ENCODE measurements around the gene DET1. TPM values are rescaled to one million over a fixed set of nuclear protein-coding genes. Genes with fewer than 3 reads are reported as not detected.

Gene DET1
- total and polyA plus RNA-seq, 2 donors (not counting 1 experiment from before 2014, with no cell fraction given) = 6.7 to 10.1 TPM

DNA sequence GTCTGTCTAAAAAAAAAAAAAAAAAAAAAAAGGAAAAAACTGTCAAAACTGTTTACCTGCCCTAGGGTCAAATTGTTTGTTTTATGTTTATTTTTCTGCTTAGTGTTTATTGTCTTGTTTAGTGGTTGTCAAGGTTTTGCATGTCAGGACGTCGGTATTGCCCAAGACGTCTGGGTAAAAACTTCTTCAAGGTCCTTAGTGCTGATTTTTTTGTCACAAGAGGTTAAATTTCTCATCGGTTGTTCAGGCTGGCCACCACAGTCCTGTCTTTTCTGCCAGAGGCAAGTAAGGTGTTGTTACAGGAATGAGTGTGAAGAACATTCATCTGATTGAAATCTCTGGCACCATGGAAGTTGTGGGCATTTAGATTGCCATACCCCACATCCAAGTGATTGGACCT, 7.0 kb downstream of the DET1 start:
- no peak overlapping the region for H3K27ac ChIP-seq (ENCODE audit: low read length in 2 of 2)
- TF ChIP-seq, protein P1, sequence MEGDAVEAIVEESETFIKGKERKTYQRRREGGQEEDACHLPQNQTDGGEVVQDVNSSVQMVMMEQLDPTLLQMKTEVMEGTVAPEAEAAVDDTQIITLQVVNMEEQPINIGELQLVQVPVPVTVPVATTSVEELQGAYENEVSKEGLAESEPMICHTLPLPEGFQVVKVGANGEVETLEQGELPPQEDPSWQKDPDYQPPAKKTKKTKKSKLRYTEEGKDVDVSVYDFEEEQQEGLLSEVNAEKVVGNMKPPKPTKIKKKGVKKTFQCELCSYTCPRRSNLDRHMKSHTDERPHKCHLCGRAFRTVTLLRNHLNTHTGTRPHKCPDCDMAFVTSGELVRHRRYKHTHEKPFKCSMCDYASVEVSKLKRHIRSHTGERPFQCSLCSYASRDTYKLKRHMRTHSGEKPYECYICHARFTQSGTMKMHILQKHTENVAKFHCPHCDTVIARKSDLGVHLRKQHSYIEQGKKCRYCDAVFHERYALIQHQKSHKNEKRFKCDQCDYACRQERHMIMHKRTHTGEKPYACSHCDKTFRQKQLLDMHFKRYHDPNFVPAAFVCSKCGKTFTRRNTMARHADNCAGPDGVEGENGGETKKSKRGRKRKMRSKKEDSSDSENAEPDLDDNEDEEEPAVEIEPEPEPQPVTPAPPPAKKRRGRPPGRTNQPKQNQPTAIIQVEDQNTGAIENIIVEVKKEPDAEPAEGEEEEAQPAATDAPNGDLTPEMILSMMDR (IDR thresholded peaks at IDR 0.05) = no peak
- no peak for TF ChIP-seq EZH2 (IDR thresholded peaks at IDR 0.05; ENCODE audit: borderline replicate concordance, insufficient read depth, low read depth, low read length, poor library complexity, severe bottlenecking)
- H3K27me3 ChIP-seq (replicated peaks in 1 of 4; ENCODE audit: control extremely low read depth in 1 of 4, control insufficient read depth in 3 of 4, insufficient read depth in 4 of 4, low read length in 3 of 4) = no peaks in the 10 kb centered on the region
- H2AFZ ChIP-seq (ENCODE audit: insufficient read depth, low read depth, low read length, poor library complexity, severe bottlenecking) = no peak overlapping the region
- Mint-ChIP-seq H3K4me3 (no peak overlapping the region), H3K4me1 (no peaks in the 10 kb centered on the region), H3K27me3 (no peaks in the 10 kb centered on the region), H3K27ac (no peak overlapping the region), H3K9me3 (ENCODE audit: insufficient read depth) (peaks cover 4% of the 10 kb centered on the region)
- H3K4me3 ChIP-seq (ENCODE audit: control extremely low read depth in 1 of 5, extremely low read depth in 1 of 5, insufficient read depth in 1 of 5, low read depth in 2 of 5, low read length in 4 of 5) = no peak overlapping the region
- ChIA-PET POLR2A (no interaction called here), CTCF (no interaction called here)
- ATAC-seq (ENCODE audit: low read depth) = no peak
- 93% methylated on average over 3 of the region's 4 CpGs for WGBS (ENCODE audit: insufficient coverage)
- DNase-seq = no peak
- H4K20me1 ChIP-seq (ENCODE audit: control insufficient read depth, insufficient read depth, low read length, poor library complexity, severe bottlenecking) = no peaks in the 10 kb centered on the region
- peaks cover 14% of the 10 kb centered on the region for H3K79me2 ChIP-seq (ENCODE audit: control insufficient read depth, insufficient read depth, low read length)
- peaks cover 0 to 3% of the 10 kb centered on the region in 2 experiments for H3K36me3 ChIP-seq (replicated peaks in 1 of 2; ENCODE audit: control extremely low read depth in 1 of 2, control insufficient read depth in 1 of 2, extremely low read depth in 1 of 2, insufficient read depth in 2 of 2, low read length in 1 of 2)
- H3K9ac ChIP-seq (ENCODE audit: low read length) = no peak overlapping the region
- intact Hi-C loops (cut with micrococcal nuclease) = no loop called here
- no peak overlapping the region for H3K4me2 ChIP-seq (replicated peaks; ENCODE audit: low read depth, low read length, poor library complexity, severe bottlenecking)
- H3K4me1 ChIP-seq (ENCODE audit: control insufficient read depth in 2 of 2, insufficient read depth in 2 of 2, low read length in 2 of 2) = no peaks in the 10 kb centered on the region
- H3K9me3 ChIP-seq (ENCODE audit: control extremely low read depth in 1 of 3, control insufficient read depth in 2 of 3, insufficient read depth in 1 of 3, low read length in 2 of 3) = peaks cover 0 to 4% (median 2%) of the 10 kb centered on the region in 3 donors

GRCh38 chr15:88538972-88539371, 7.5 kb downstream of the DET1 start:
- no peak overlapping the region for H3K4me3 ChIP-seq (ENCODE audit: control extremely low read depth in 1 of 5, extremely low read depth in 1 of 5, insufficient read depth in 1 of 5, low read depth in 2 of 5, low read length in 4 of 5)
- WGBS (ENCODE audit: insufficient coverage) = 90% methylated on average over 7 of the region's 9 CpGs
- TF ChIP-seq, protein P1 (IDR thresholded peaks at IDR 0.05) = no peak
- TF ChIP-seq EZH2 (IDR thresholded peaks at IDR 0.05; ENCODE audit: borderline replicate concordance, insufficient read depth, low read depth, low read length, poor library complexity, severe bottlenecking) = no peak
- H3K4me2 ChIP-seq (replicated peaks; ENCODE audit: low read depth, low read length, poor library complexity, severe bottlenecking) = no peak overlapping the region
- no peak overlapping the region for H3K27ac ChIP-seq (ENCODE audit: low read length in 2 of 2)
- intact Hi-C loops (cut with micrococcal nuclease) = no loop called here
- no peak overlapping the region for H3K9ac ChIP-seq (ENCODE audit: low read length)
- H3K9me3 Mint-ChIP-seq (ENCODE audit: insufficient read depth) = peaks cover 8% of the 10 kb centered on the region
- H2AFZ ChIP-seq (ENCODE audit: insufficient read depth, low read depth, low read length, poor library complexity, severe bottlenecking) = no peak overlapping the region
- DNase-seq (no peak), ATAC-seq (ENCODE audit: low read depth) (no peak)
- H3K27me3 Mint-ChIP-seq = no peaks in the 10 kb centered on the region
- peaks cover 0 to 4% (median 2%) of the 10 kb centered on the region in 3 donors for H3K9me3 ChIP-seq (ENCODE audit: control extremely low read depth in 1 of 3, control insufficient read depth in 2 of 3, insufficient read depth in 1 of 3, low read length in 2 of 3)
- H3K4me1 Mint-ChIP-seq = no peaks in the 10 kb centered on the region
- ChIA-PET POLR2A (no interaction called here), CTCF (no interaction called here)
- H3K36me3 ChIP-seq (replicated peaks in 1 of 2; ENCODE audit: control extremely low read depth in 1 of 2, control insufficient read depth in 1 of 2, extremely low read depth in 1 of 2, insufficient read depth in 2 of 2, low read length in 1 of 2) = peaks cover 0 to 3% of the 10 kb centered on the region in 2 experiments
- H4K20me1 ChIP-seq (ENCODE audit: control insufficient read depth, insufficient read depth, low read length, poor library complexity, severe bottlenecking) = no peaks in the 10 kb centered on the region
- no peak overlapping the region for H3K4me3 Mint-ChIP-seq
- no peaks in the 10 kb centered on the region for H3K27me3 ChIP-seq (replicated peaks in 1 of 4; ENCODE audit: control extremely low read depth in 1 of 4, control insufficient read depth in 3 of 4, insufficient read depth in 4 of 4, low read length in 3 of 4)
- no peak overlapping the region for H3K27ac Mint-ChIP-seq
- H3K79me2 ChIP-seq (ENCODE audit: control insufficient read depth, insufficient read depth, low read length) = peaks cover 13% of the 10 kb centered on the region
- no peaks in the 10 kb centered on the region for H3K4me1 ChIP-seq (ENCODE audit: control insufficient read depth in 2 of 2, insufficient read depth in 2 of 2, low read length in 2 of 2)
